WERI-Rb-1 (cell line): Measurements from ENCODE around the gene ATP6V0D1.

ENCODE experiments used
- DNase-seq: peaks from one replicate; pipeline ENCODE4 v3.0.0-alpha.2; 2020
- H3K27ac ChIP-seq: fragments of 250-450 bp; sonication (Bioruptor Pico); 2 replicates; pipeline ENCODE4 v1.5.1; 2020; ENCODE audit warnings: mild to moderate bottlenecking, moderate library complexity
- H3K27me3 ChIP-seq: fragments of 250-450 bp; sonication (Bioruptor Pico); 2 replicates; pipeline ENCODE4 v1.5.1; 2021; ENCODE audit warnings: mild to moderate bottlenecking, low read depth, moderate library complexity; ENCODE audit not compliant: insufficient read depth, severe bottlenecking
- H3K36me3 ChIP-seq: fragments of 250-450 bp; sonication (Bioruptor Pico); 2 replicates; pipeline ENCODE4 v1.5.1; 2020; ENCODE audit warnings: mild to moderate bottlenecking, moderate library complexity
- H3K4me3 ChIP-seq: 2 replicates; pipeline ENCODE4 v1.5.1; 2011; ENCODE audit warnings: low read depth, mild to moderate bottlenecking, control low read depth, low read length
- H3K9me3 ChIP-seq: fragments of 250-450 bp; sonication (Bioruptor Pico); 2 replicates; pipeline ENCODE4 v1.5.1; 2021; ENCODE audit warnings: mild to moderate bottlenecking, moderate library complexity; ENCODE audit not compliant: severe bottlenecking
- TF ChIP-seq, protein P1 (sequence below): IDR thresholded peaks from 2 replicates; pipeline ENCODE4 v1.5.1; 2011; ENCODE audit warnings: low read depth, mild to moderate bottlenecking, control low read depth, inconsistent platforms, low read length

Gene ATP6V0D1

DNA sequence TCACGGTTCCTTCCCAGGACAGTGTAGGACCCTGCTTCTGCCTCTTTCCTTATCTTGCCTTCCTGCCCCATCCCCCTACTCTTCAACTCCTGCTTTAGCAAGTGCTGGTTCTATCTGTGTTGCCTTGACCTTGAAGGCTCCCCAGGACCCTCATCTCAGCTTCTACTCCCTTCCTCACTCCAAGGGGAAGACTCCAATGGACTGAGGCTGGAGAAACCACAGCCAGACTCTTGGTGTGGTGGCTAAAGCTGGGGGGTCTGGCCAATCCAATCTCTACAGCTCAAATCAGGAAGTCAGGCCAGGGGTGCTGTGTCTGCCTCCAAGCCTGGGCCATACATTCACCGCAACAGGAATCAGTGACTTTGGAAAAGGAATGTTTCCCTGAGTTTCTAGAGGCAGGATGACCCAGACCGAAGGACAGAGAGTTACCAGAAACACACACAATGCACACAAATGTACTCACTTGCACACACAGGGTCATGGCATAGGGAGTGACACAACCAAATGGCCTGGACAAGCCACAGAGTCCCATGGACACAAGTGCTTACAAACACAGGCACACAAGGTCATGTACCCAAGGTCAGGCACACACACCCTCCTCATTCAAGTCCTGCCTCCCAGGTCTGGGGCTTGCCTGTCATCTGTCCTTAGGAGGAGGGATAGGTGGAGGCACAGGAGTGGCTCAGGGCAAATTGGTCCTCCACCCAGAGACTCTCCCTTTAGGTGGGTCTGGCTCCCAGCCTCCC is 51.7 kb downstream of the ATP6V0D1 start:
- H3K27me3 ChIP-seq, result no peaks in the 10 kb centered on the region
- H3K36me3 ChIP-seq, result peaks cover 7% of the 10 kb centered on the region; the same call in 1 of the 2 replicates
- no peak for DNase-seq
- TF ChIP-seq, protein P1, sequence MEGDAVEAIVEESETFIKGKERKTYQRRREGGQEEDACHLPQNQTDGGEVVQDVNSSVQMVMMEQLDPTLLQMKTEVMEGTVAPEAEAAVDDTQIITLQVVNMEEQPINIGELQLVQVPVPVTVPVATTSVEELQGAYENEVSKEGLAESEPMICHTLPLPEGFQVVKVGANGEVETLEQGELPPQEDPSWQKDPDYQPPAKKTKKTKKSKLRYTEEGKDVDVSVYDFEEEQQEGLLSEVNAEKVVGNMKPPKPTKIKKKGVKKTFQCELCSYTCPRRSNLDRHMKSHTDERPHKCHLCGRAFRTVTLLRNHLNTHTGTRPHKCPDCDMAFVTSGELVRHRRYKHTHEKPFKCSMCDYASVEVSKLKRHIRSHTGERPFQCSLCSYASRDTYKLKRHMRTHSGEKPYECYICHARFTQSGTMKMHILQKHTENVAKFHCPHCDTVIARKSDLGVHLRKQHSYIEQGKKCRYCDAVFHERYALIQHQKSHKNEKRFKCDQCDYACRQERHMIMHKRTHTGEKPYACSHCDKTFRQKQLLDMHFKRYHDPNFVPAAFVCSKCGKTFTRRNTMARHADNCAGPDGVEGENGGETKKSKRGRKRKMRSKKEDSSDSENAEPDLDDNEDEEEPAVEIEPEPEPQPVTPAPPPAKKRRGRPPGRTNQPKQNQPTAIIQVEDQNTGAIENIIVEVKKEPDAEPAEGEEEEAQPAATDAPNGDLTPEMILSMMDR, result no peak
- no peak overlapping the region for H3K4me3 ChIP-seq
- peak overlapping the region; percentile 81 for H3K27ac ChIP-seq
- no peaks in the 10 kb centered on the region for H3K9me3 ChIP-seq

DNA sequence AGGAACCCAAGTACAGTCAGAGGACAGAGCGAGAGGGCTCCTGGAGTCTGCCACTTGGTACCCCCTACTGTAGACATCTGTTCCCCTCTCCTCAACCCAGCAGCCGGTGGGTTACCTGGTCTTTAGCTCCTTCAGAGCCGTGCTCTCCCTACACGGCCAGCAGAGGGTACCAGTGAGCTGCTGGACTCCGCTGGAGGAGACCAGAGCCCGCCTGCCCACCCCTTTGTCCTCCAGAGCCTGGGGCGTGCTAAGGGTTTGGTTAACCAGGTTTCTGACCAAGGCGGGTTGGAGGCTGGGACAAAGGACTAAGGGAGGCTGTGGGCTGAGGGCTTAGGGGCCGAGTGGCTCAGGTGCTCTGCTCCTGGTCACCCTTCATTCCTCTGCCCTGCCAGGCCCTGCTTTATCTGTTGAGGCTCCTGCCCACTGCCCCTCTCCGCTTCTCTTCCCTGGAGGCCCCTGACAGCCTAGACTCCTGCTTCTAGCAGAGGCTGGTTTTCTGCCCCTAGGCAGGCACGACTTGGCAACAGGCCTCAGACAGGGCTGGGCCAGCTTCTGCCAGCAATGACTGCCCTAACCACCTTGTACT is 52.7 kb downstream of the ATP6V0D1 start:
- no peaks in the 10 kb centered on the region for H3K27me3 ChIP-seq
- peak overlapping the region; percentile 81 for H3K27ac ChIP-seq
- no peaks in the 10 kb centered on the region for H3K9me3 ChIP-seq
- TF ChIP-seq, protein P1, result peak; percentile 93
- no peak overlapping the region for H3K4me3 ChIP-seq
- 0 out of 2 replicates have a peak, but pooled peaks cover 3% of the 10 kb centered on the region for H3K36me3 ChIP-seq
- peak; percentile 92 for DNase-seq

DNA sequence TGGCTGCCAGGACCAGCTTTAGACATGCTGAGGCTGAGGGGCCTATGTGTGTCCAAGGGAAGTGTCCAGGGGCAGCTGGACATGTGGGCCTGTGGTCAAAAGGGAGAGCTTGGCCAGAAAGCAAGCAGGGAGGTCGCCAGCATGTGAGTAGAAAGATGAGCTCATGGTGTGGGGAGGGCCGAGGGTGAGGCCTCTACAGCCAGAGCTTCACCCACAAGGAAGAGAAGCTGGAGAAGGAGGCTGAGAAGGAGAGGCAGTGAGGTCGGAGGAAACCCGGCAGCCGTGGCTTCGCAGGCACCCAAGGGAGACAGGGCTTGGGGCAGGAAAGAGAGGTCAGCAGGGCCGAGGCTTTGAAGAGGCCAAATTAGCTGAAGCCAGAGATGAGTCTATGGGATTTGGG is 54.0 kb downstream of the ATP6V0D1 start:
- no peaks in the 10 kb centered on the region for H3K27me3 ChIP-seq
- no peaks in the 10 kb centered on the region for H3K9me3 ChIP-seq
- no peaks in the 10 kb centered on the region for H3K36me3 ChIP-seq
- H3K4me3 ChIP-seq, result no peak overlapping the region
- DNase-seq, result no peak
- no peak overlapping the region for H3K27ac ChIP-seq
- TF ChIP-seq, protein P1, result no peak

DNA sequence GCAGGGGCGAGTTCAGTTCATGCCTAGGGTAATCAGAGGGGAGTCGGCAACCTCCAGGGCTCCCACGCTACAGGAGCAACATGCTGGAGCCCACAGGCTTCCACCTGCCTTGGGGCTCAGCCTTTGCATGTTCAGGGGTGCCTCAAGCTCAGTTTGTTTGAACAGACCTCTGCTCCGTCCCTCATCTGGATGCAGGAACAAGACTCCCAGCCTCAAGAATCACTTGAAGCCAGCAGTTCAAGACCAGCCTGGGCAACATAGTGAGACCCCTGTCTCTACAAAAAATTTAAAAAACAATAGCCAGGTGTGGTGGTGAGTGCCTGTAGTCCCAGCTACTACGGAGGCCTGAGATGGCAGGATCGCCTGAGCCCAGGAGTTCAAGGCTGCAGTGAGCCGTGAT is 54.9 kb downstream of the ATP6V0D1 start:
- no peaks in the 10 kb centered on the region for H3K27me3 ChIP-seq
- no peak for DNase-seq
- no peaks in the 10 kb centered on the region for H3K36me3 ChIP-seq
- H3K27ac ChIP-seq, result no peak overlapping the region
- no peaks in the 10 kb centered on the region for H3K9me3 ChIP-seq
- TF ChIP-seq, protein P1, result no peak
- no peak overlapping the region for H3K4me3 ChIP-seq

DNA sequence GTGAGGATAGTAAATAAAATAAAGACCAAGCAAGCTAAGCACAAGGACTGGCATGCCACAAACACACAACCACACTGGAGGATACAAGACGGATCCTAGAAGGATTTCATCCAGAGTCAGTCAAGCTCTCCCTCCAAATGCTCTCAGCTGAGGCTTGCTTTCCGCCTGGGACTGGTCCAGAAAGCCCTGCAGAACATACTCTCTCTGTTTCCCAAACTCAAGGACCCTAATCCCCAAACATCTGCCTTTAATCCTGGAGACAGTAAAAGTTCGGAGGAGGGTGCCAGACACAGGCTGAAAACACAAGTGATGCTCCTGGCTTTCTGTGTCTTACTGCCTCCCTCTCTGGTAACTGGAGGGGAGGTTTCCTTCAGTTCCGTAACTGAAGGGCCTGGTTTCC is 55.4 kb downstream of the ATP6V0D1 start:
- DNase-seq, result no peak
- Histone ChIP-seq H3K4me3 (no peak overlapping the region), H3K9me3 (no peaks in the 10 kb centered on the region), H3K27me3 (no peaks in the 10 kb centered on the region), H3K36me3 (no peaks in the 10 kb centered on the region), H3K27ac (no peak overlapping the region)
- TF ChIP-seq, protein P1, result no peak
